MM.1S (cell line): Measurements from ENCODE around the gene HERC4.
"Not testable (repeated sequence)": the region's sequence is repeated elsewhere in the genome, so short reads cannot be mapped to it uniquely, and the experiment has no call there.

Source experiments
- EZH2 ChIP-seq: fragments of 300-600 bp; sonication (generic); optimal IDR thresholded peaks from 2 replicates; pipeline ENCODE3; 2017; ENCODE audit warnings: low read depth, mild to moderate bottlenecking, antibody characterized with exemption, low read length, mixed read lengths
- TF ChIP-seq, protein P1 (sequence below): fragments of 300-600 bp; sonication (generic); IDR thresholded peaks from 2 replicates; pipeline ENCODE4 v1.5.1; 2016; ENCODE audit warnings: antibody characterized with exemption, low read length, mixed read lengths

DNA sequence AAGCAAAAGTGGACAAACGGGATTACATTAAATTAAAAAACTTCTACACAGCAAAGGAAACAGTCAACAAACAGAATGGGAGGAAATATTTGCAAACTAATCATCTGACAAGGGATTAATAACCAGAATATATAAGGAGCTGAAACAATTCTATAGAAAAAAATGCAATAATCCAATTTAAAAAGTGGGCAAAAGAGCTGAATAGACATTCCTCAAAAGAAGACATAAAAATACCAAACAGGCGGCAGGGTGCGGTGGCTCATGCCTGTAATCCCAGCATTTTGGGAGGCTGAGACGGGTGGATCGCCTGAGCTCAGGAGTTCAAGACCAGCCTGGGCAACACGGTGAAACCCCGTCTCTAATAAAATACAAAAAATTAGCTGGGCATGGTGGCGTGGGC, 92.5 kb downstream of the HERC4 start:
- TF ChIP-seq, protein P1, sequence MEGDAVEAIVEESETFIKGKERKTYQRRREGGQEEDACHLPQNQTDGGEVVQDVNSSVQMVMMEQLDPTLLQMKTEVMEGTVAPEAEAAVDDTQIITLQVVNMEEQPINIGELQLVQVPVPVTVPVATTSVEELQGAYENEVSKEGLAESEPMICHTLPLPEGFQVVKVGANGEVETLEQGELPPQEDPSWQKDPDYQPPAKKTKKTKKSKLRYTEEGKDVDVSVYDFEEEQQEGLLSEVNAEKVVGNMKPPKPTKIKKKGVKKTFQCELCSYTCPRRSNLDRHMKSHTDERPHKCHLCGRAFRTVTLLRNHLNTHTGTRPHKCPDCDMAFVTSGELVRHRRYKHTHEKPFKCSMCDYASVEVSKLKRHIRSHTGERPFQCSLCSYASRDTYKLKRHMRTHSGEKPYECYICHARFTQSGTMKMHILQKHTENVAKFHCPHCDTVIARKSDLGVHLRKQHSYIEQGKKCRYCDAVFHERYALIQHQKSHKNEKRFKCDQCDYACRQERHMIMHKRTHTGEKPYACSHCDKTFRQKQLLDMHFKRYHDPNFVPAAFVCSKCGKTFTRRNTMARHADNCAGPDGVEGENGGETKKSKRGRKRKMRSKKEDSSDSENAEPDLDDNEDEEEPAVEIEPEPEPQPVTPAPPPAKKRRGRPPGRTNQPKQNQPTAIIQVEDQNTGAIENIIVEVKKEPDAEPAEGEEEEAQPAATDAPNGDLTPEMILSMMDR: not testable (repeated sequence)
- TF ChIP-seq EZH2: not testable (repeated sequence)
